ENCODE results near the gene NKTR. TPM values are rescaled to one million over a fixed set of nuclear protein-coding genes. Genes with fewer than 3 reads are reported as not detected.

NKTR gene
- polyA plus RNA-seq, 1 of the 3 experiments (the other 2 are of a cell fraction), result 19.2 TPM

- TF ChIP-seq CTCF (IDR thresholded peaks at IDR 0.05) (no peak), TCF12 (IDR thresholded peaks at IDR 0.05) (peak; percentile 82), EZH2phosphoT487 (IDR thresholded peaks at IDR 0.05; ENCODE audit: borderline replicate concordance, low read depth) (no peak), FOXM1 (IDR thresholded peaks at IDR 0.05; ENCODE audit: low read depth) (no peak), YY1 (IDR thresholded peaks at IDR 0.05; ENCODE audit: low read depth) (no peak), FOSL2 (IDR thresholded peaks at IDR 0.05; ENCODE audit: borderline replicate concordance, low read depth) (peak; percentile 70)
- TF ChIP-seq, protein P1, sequence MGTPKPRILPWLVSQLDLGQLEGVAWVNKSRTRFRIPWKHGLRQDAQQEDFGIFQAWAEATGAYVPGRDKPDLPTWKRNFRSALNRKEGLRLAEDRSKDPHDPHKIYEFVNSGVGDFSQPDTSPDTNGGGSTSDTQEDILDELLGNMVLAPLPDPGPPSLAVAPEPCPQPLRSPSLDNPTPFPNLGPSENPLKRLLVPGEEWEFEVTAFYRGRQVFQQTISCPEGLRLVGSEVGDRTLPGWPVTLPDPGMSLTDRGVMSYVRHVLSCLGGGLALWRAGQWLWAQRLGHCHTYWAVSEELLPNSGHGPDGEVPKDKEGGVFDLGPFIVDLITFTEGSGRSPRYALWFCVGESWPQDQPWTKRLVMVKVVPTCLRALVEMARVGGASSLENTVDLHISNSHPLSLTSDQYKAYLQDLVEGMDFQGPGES (IDR thresholded peaks at IDR 0.05; ENCODE audit: low read depth, low read length), result no peak
Observed at GRCh38 chr3:42651248-42652091, 51.0 kb downstream of the NKTR start (continued).

DNA sequence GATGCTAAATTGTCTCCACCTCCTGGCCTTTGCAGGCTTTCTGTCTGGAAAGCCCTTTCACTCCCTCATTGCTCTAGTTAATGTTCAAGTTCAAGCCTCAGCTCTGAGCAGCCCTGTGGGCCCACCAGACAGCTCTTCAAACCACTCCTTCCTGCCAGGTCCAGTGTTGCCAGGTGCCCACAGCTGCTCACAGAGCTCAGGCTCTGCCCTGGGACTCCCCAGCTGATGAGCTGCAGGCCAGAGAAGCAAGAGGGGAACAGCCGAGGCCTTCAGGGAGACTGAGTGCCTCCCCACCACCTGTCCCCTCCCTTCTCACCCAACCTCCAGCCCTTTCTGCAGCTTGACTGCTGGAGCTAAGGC lies 51.7 kb downstream of the NKTR start:
- Histone ChIP-seq H3K9me3 (no peaks in the 10 kb centered on the region), H3K79me2 (ENCODE audit: insufficient read depth) (peaks cover 63% of the 10 kb centered on the region), H3K27me3 (ENCODE audit: insufficient read depth) (no peaks in the 10 kb centered on the region), H3K4me3 (ENCODE audit: low read depth in 2 of 2, low read length in 1 of 2) (peak overlapping the region; percentile 79 to 91; a peak in 2 of 4 replicates), H3K9ac (peak overlapping the region; percentile 41; the same call in 1 of the 2 replicates), H3K4me2 (peak overlapping the region; percentile 79), H3K36me3 (replicated peaks in 1 of 2; ENCODE audit: control insufficient read depth in 1 of 2, insufficient read depth in 2 of 2, low read length in 1 of 2) (peaks cover 9 to 22% of the 10 kb centered on the region in 2 experiments), H4K20me1 (ENCODE audit: insufficient read depth) (peaks cover 6% of the 10 kb centered on the region; the same call in 1 of the 2 replicates), H2AFZ (ENCODE audit: low read depth) (peak overlapping the region; percentile 56; the same call in 1 of the 2 replicates), H3K9me2 (no peaks in the 10 kb centered on the region), H3F3A (replicated peaks; ENCODE audit: insufficient read depth) (peaks cover 33% of the 10 kb centered on the region), H3K27ac (ENCODE audit: low read depth in 2 of 2, low read length in 1 of 2) (peak overlapping the region; percentile 83 to 84), H3K4me1 (ENCODE audit: control insufficient read depth in 1 of 2, insufficient read depth in 2 of 2, low read depth in 1 of 2, low read length in 1 of 2) (peaks cover 24 to 42% of the 10 kb centered on the region in 2 experiments)
- no CpG with 5 or more reads among the region's 1 CpG for WGBS (ENCODE audit: low lambda C conversion rate)
- DNase-seq, result no peak
- TF ChIP-seq JUND (IDR thresholded peaks at IDR 0.05) (no peak), EZH2phosphoT487 (IDR thresholded peaks at IDR 0.05; ENCODE audit: borderline replicate concordance, low read depth) (no peak), TEAD4 (IDR thresholded peaks at IDR 0.05; ENCODE audit: borderline replicate concordance, insufficient read depth) (no peak), ZBTB33 (IDR thresholded peaks at IDR 0.05; ENCODE audit: borderline replicate concordance, low read depth) (no peak), RXRA (IDR thresholded peaks at IDR 0.05; ENCODE audit: borderline replicate concordance, low read depth) (no peak), TAF1 (IDR thresholded peaks at IDR 0.05; ENCODE audit: borderline replicate concordance, low read depth, low read length) (no peak), GABPA (IDR thresholded peaks at IDR 0.05; ENCODE audit: low read depth) (no peak), RCOR1 (IDR thresholded peaks at IDR 0.05; ENCODE audit: low read length) (no peak), TCF12 (IDR thresholded peaks at IDR 0.05) (no peak), YY1 (IDR thresholded peaks at IDR 0.05; ENCODE audit: low read depth) (no peak), MAX (IDR thresholded peaks at IDR 0.05; ENCODE audit: low read depth) (no peak), RAD21 (IDR thresholded peaks at IDR 0.05; ENCODE audit: low read length) (no peak)
- ChIA-PET POLR2A (interaction anchor here (1.5 kb wide), 1 partner anchor 52 kb away, joined by 3 read pairs; the partner anchor contains the start of gene NKTR), CTCF (interaction anchor here (1.0 to 2.3 kb wide), 5 partner anchors 15 to 128 kb away, joined by 3 to 9 read pairs (median 4); partner anchors contain the start of gene SEC22C)
